GM12865 (cell line): ENCODE data around the gene TMEM161B.

Experiments
- DNase-seq: peaks from one replicate; pipeline ENCODE4 v3.0.0; 2010; ENCODE audit warnings: low read depth
- H3K4me3 ChIP-seq: 2 replicates; pipeline ENCODE4 v1.5.1; 2011; ENCODE audit warnings: mild to moderate bottlenecking, low read depth, low read length, control low read depth
- TF ChIP-seq, protein P1 (sequence below): IDR thresholded peaks from 2 replicates; pipeline ENCODE4 v1.5.1; 2011; ENCODE audit warnings: low read length, control low read depth, low read depth, inconsistent platforms; ENCODE audit not compliant: insufficient read depth; ENCODE audit errors: missing control alignments

TMEM161B gene

DNA sequence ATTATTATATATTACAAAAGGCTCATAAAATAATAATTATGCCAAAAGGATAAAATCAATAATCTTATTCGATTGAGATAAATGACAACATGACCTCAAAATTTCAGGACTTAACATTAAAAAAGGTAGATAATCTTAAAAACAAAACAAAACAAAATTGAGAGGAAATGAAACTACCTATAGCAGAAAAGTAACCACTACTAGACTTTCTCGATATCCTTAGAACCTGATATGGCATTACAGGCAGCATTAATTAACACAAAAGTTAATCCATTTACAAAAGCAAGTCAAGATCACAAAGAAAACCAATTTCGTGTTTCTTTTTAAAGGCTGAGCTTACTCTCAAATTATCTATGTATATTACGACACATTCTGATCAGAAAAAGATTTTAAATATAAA, 29.9 kb downstream of the TMEM161B start:
- TF ChIP-seq, protein P1, sequence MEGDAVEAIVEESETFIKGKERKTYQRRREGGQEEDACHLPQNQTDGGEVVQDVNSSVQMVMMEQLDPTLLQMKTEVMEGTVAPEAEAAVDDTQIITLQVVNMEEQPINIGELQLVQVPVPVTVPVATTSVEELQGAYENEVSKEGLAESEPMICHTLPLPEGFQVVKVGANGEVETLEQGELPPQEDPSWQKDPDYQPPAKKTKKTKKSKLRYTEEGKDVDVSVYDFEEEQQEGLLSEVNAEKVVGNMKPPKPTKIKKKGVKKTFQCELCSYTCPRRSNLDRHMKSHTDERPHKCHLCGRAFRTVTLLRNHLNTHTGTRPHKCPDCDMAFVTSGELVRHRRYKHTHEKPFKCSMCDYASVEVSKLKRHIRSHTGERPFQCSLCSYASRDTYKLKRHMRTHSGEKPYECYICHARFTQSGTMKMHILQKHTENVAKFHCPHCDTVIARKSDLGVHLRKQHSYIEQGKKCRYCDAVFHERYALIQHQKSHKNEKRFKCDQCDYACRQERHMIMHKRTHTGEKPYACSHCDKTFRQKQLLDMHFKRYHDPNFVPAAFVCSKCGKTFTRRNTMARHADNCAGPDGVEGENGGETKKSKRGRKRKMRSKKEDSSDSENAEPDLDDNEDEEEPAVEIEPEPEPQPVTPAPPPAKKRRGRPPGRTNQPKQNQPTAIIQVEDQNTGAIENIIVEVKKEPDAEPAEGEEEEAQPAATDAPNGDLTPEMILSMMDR: no peak
- no peak overlapping the region for H3K4me3 ChIP-seq
- DNase-seq: no peak

DNA sequence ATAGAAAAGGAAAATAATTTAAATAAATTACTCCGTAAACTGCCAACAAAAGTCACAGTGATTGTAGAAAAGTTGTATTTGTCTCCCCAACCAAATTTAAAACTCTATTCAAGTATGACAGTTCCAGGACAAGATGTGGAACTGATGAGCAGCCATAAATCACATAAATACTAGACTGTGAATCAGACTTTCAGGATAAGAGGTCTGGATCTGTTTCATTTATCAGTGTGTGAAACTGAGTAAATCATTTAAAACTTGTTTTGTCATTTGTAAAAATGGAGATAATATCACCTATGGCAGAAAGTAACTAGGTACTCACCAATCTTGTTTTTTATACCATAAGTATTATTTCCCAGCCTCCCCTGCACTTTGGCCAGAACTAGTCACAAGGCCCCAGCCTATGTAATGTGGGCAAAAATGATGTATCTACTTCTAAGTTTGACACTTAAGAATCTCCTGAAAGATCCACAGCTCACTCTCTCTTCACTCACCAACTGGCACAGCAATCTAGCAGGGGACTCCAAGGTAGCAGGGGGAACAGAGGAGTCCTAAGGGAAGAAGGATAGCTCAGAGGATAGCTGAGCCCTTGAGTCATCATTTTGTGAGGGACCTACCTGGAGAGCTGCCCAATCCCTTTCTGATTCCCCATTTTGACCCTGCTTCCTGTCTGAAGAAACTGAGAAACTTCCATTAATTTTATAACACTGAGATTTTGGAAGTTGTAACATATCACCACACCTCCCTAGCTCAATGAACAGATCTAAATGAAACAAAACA, 31.6 kb downstream of the TMEM161B start:
- no peak for DNase-seq
- TF ChIP-seq, protein P1: no peak

DNA sequence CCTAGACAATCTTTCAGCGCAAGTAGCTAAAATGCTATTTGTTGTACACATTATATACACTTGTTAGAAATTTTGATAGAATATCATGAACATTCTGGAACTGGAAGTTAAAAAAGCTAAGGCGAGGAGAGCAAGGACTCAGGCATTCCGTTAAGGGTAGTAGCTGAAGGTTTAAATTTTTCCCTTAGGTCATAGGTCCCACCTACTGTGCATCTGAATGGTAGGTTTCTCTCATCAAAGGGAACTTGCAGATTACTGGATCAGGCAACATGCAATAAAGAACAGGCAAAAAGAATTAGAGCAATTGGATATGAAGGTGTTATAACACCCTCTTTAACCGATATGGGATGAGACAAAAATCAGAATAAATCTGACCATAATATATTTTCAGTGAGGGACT, 32.8 kb downstream of the TMEM161B start:
- H3K4me3 ChIP-seq: no peak overlapping the region
- DNase-seq: no peak
- TF ChIP-seq, protein P1: no peak

More for the DNA sequence above, 31.6 kb downstream of the TMEM161B start:
- no peak overlapping the region for H3K4me3 ChIP-seq

DNA sequence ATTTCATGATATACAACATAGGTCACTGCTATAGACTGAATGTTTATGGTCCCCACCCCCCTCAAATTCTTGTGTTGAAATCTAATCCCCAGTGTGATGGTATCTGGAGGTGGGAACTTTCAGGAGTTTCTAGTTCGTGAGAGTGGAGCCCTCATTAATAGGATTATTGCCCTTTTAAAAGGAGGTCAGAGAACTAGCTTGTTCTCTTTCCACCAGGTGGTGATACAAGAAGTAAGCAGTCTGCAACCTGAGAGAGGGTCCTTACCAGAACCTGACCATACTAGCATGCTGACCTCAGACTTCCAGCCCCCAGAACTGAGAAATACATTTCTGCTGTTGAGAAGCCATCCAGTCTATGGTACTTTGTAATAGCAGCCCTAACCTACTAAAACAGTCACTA, 33.3 kb downstream of the TMEM161B start:
- TF ChIP-seq, protein P1: no peak
- no peak for DNase-seq
- H3K4me3 ChIP-seq: no peak overlapping the region

DNA sequence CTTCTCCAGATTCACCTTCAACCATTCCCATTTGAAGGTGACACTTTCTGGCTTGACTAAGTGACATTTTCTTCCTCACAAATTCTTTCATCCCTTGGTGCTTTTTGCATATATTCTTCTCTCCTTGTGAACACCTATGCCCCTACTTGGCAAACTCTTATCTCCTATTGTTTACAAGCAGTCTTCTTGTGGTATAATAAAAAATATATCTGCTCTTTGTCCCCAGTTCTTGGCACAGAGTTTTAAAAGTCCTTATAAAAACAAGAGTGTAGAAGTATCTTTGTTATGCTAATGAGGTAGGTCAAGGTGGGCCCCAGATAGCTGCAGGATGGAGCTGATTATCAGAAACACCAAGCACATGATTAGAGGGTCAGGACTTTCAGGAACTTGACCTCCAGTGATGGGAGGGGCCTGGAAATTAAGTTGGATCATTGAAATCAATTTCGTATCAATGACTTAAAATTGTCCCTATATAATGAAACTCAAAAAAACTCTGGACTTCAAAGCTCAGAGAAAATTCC, 38.0 kb downstream of the TMEM161B start:
- no peak for DNase-seq
- H3K4me3 ChIP-seq: no peak overlapping the region
- TF ChIP-seq, protein P1: no peak

DNA sequence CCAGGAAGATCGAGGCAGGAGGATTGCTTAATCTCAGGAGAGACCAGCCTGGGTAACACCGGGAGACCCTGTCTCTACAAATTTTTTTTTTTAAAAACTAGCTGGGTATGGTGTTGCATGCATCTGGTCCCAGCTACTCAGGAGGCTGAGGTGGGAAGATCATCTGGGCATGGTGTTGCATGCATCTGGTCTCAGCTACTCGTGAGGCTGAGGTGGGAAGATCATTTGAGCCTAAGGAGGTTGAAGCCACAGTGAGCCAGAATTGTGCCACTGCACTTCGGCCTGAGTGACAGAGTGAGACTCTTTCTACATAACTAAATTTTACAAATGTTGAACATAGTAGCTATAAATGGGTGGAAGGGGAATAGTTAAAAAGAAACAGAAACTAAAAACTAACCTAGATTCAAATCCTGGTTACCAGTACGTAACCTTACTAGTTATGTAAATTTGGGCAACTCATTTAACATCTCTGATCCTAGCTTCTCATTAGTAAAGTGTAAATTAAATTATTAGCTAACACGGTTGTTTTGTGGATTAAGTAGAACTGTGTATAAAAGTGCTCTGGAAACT, 41.7 kb downstream of the TMEM161B start:
- DNase-seq: peak; percentile 6
- H3K4me3 ChIP-seq: no peak overlapping the region
- TF ChIP-seq, protein P1: no peak
